Stimulated activated CD8-positive, alpha-beta memory T cell treated with anti-CD3 and anti-CD28 coated beads, Interleukin-7, amount 100 ng/mL, for 1 hour (primary cell): ENCODE data around the gene CD83.

Experiments used
- DNase-seq, 2 donors: peaks; one replicate each; pipeline ENCODE4 v3.0.0-alpha.2; 2020; ENCODE audit warnings: low read depth in 2 of 2

Gene CD83

DNA sequence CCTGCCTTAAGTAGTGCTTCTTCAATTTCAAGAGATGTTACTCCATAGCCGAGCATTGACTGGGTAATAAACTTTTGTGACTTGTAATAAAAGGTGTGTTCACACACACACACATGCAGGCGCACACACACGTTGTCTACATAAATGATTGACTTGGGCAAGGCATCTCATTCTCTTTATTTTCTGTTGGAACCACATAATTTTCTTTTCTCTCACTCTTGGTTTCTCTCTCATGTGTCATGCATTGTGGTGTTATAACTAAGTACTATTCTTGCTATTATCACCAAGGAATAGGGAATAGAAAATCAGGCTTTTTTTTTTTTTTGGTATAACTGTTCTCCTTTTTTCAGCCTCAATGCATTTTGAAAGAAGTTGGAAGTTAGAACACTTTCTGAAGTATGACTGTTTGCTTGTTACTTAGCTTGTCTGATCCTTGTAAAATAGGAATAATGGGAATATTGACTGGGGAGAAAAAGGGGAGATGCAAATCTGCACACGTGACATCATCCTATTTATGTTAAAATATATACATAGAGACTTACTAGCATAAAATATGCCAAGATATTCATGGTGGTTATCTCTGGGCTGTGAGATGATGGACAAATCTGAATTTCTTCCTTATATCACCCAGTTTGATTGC lies 26.1 kb upstream of the CD83 start:
- no peak for DNase-seq

DNA sequence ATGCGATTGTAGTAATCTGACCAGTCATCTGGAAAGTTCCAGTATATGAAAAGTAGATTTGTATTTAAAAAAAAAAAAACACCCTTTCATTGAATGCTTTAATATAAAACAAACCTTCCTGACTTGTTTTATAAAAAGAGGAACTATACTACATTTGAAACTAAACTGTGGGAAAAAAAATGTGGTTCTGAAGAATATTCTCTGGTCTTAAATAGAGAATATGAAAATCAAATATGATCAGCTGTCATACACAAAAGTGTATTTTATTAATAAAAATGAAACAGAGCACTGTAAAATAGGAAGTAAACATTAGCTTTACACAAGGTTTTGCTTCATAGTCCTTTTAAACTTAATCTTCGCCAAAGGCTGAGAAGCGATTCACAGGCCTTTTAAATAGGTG lies 25.3 kb upstream of the CD83 start:
- no peak for DNase-seq

DNA sequence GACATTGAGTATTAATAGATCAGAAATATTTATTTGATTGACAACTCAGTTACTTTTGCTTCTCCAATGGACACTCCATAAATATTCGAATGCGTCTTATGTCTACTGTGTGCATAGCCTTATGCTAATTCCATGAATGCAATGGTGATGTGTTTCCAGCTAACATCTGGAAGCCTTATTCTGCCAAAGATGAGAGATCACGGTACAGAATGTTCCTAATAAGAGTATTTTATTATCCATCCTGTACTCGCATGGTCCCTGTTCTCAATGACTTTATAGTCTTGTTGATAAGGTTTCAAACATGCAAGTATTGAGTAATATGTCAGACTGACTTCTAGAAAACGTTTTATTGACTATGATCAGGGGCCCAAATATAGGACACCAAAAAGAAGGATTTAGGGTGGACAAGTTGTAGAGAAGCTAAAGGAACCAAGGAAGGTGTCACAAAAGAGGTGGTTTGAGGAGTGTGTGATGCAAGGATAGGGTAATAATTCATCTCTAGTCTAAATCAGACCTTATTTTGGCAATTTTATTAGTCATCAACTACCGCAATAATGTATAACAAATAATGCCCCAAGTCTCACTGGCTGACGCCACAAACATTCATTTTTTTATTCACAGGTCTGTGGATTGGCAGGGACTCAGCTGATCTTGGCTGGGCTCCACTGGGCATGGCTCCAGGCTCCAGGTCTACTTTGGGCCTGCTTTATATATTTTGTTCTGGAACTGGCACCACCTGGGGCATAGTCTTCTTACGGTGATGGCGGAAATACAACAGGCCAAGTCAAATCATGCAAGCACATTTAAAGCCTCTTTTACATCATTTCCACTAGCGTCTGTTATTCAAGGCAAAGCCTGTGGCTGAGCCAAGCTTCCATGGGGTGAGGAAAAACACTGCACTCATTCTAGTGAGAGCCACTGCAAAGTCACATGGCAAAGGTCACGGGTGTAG lies 24.5 kb upstream of the CD83 start:
- no peak for DNase-seq

DNA sequence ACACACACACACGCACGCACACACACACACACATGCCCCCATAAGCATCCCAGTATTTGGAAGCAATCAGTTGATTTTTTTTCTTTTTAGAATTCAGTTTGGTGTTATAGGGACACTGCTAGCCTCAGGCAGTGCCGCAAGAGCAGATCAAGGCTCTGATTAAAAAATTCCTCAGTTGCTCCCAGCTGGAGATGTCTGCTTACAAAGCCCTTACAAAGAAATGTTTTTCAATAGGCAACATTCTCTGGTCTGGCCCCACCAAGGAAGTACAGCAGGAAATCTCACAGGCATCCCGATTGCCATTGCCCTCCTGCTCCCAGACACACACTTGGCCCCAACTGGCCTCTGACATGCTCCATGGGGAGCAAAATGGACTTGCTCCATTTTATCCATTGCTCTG lies 22.9 kb upstream of the CD83 start:
- DNase-seq: no peak

DNA sequence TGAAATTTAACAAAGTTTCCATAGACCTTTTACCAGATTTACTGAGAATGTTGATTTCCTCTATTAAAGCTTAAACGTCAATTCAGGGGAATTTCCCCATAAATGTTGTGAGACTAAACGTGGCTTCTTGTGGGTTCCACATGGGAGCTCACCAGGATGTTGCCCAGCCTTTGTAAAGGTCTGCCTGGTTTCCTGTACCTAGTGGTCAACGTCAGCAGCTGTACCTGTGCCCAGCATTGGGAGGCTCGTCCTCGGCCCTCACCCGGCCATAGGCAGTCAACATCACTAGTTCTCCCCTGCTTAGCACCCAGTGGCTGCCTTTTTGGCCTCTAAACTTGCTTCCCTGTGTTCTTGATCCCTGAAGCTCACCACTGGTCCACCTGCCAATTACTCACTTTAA lies 22.1 kb upstream of the CD83 start:
- no peak for DNase-seq

DNA sequence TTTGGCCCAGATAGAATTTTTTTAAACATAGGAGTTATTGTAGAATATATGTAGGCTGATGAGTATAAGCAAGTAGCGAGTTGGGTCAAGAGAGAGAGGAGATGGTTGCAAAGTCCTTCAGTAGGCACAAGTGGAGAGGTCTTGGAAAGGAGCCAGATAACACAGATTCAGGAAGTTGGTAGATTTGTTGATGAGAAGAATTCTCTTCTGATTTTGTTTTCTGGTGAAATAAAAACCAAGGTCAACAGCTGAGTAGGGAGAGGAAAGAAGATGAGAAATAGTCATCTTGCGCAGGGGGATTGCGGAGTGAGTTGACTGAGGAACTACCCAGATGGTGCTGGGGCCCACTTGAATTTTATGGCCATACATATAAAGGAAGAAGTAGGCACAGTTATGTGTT lies 17.4 kb upstream of the CD83 start:
- no peak for DNase-seq

DNA sequence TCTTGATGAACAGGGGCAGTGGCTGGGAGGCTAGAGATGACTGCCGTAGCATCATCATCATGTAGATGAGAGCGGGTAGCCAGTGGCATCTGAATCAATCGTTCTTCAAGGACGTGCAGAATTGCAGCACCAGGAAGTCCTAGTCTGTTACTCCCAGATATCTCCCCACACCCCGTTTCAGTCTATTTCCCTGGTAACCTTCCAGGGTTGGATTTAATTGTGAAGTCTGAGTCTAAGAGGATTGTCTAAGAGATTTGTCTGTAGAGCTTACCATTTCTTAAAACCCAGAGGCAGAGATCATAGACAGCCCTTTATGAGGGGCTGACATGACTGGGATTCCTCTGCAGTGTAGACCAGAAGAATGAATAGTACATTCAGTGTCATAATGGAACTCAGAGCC lies 16.6 kb upstream of the CD83 start:
- DNase-seq: no peak

DNA sequence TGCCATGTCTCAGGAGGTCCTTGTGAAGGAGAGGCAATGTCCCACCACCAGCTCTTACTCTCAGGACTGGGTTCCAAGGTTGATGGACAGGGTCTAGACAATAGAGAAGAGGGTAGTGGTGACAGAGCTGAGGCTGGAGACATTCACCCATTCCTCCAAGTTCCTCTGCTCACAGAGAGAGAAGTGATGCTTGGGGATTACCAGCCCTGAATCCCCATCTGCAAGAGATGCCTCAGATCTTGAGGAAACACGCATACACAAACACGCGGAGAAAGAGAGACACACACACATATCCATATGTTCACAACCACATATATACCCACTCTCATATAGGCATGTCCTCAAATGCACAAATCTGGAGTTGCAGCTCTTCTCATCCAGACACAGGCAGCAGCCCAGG lies 15.2 kb upstream of the CD83 start:
- no peak for DNase-seq

DNA sequence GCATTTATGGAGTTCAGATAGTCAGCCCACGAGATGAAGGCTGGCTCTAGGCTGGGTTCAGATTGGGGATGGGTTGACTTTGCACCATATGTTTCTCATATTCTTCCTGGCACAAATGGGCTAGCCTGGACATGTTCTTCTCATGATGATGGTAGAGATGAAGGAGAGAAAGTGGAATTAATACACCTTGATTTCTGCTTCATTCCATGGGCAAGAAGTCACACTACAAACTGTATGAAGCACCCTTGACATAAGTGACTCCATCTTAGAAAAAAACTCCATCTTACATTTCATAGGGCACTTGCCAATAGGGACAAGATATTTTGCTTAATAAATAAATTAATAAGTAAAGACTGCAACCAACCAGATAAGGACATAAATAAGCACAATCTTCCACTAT lies 12.0 kb upstream of the CD83 start:
- no peak for DNase-seq

DNA sequence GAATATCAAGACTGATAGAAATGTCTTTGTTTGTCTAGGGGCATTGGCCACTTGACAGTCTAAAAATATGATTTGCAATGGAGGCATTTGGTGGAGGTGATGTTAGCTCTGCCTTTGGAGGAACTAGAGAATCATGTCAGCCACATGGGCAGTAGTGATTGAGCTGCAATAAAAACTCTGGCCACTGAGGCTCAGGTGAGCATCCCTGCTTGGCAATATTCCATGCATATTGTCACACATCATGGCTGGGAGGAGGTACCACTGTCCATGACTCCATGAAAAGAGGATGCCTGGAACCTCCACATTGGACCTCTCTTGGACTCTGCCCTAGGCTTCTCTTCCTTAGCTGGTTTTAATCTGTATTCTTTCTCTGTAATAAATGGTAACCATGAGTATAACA lies 10.6 kb upstream of the CD83 start:
- no peak for DNase-seq

DNA sequence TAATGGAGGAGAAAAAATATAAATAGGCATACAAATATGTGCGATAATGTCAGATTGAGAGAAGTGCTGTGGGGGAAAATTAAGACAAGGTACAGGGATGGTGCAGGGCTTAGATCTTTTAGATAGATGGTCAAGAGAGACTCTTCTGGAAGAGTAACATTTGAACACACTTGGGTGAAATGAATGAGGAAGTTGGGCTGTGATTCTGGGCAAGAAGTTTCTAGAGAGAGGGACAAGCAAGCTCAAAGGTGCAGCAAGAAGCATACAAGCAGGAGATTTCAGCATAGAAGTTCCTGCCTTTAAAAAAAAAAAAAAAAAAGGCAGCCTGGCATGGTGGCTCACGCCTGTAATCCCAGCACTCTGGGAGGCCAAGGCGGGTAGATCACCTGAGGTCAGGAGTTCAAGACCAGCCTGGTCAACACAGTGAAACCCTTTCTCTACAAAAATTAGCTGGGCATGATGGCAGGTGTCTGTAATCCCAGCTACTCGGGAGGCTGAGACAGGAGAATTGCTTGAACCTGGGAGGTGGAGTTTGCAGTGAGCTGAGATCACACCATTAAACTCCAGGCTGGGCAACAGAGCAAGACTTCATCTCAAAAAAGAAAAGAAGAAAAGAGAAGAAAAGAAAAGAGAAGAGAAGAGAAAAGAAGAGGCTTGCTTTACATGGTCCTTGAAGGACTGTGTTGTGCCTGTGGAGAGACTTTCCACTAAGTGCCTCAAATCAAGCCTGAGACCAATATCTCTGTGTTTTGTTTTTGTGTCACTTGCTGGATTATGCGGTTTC lies 9.7 kb upstream of the CD83 start:
- DNase-seq: no peak

DNA sequence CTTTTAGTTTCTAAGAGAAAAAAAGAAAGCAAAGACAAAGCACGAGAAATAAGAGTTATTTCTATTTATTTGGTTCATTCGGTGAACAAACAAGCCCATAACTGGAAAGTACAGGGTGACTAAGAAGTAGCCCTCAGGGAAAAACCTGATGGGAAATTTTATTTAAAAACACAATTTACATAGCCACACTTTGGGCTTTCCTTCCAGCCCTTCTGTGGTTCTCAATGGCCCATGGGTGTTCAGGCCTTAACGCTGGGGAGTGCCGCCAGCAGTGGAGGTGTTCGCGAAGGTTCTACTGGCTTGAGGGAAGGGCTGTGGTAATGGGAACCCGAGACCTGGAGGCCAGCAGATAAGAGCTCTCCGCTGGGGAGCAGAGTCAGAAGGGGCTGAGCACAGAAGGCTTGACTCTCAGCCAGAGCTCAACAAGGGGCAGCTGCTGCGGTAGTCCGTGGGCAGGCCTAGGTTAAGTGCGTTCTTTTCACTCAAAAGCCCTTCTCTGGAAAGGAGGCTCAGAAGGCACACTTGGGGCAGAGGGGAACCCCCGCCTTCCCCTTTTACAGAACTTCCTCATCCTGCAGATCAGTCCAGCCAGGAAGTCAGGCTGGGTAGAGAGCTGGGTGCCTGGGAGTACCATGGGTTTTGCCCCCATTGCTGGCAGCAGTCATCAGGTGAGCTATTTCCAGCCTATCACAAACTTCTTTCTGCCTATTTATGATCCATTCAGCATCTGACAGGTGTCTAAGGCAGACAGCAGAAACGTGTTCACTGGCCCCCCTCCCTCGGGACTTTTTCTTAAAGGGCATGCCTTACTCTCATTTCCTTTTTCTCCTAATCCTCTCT lies 8.8 kb upstream of the CD83 start:
- no peak for DNase-seq

DNA sequence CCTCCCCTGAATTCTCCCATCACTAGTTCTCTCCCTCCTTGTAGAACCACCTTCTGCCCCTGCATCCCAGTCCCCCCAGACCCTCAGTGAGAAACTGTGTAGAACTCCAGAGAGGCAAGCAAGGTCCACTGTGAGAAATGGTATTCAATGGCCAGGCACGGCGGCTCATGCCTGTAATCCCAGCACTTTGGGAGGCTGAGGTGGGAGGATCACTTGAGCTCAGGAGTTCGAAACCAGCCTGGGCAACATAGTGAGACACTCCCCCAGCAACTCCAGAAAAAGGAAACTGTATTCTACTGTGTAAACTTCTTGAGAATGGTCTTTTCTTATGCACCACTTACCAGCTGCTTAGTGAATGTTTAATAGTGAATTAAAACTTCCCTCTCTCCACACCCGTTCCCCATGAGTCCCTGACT lies 8.2 kb upstream of the CD83 start:
- no peak for DNase-seq

DNA sequence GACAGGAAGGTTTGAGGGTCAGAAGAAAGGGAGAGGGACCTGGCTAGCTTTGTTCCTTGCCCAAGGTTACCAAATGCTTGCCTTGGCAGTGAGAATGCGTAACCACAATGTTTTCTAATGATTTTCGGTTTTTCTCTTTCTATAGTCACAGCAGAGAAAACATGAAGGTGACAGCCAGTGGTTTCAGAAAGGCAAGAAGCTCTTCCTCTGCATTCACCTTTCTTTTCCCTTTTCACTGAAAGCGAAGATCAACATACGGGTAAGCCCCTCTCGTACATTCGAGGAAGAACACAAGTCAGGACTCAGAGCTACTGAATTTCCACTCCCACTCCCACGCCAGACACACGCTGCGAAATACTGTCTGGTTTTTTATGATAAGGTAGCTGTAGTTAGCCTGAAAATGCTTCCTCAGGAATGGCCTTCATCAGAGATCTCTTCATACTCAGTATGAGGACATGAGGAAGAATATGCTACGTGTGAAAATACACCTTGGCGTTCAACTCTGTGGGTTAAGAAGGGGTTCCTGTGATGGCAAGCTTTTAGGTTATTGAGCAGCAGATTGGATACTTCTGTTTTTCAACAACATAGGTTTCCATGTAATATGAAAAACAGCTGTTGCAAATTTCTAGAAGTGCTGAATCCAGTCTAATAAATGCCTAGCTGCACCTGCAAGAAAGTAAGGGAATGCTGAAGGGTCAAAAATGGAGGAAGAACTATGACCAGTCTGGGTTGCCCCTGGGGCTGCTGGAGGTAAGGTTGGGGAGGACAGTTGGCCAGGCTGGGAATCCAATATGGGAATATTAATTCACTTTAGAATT lies 7.4 kb upstream of the CD83 start:
- DNase-seq: no peak

DNA sequence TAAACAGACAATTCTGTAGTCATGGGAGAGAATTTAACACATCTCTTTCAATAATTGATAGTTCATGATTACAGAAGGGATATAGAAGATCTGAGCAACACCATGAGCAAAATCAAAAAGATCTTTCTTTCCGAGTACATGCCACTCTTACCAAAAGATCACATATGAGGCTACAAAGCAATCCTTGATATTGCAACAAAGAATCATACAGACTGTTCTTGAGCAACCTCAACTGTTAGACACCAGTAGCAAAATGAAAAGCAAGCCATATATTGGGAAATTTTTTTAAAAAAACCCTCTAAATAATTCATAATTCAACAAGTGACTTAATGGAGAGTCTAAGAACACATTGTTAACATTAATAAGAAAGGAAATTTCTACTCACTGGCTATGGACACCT lies 3.6 kb upstream of the CD83 start:
- DNase-seq: no peak

DNA sequence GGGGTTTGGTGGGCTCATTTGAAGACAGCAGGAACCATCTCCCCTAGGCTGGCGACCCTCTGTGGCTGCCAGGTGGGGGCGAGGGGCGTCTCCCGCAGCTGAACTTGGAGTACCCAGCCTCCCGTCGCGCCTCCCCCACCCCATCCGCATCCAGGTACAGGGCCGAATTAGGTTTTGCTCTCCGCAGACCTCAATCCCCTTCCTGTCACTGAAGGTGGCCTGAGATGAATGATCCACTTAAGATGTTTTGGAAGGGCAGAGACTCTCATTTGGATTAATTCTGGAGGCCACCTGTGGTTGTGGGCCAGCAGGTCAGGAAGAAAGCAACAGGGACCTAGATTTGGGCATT lies 493 bp downstream of the CD83 start:
- no peak for DNase-seq

DNA sequence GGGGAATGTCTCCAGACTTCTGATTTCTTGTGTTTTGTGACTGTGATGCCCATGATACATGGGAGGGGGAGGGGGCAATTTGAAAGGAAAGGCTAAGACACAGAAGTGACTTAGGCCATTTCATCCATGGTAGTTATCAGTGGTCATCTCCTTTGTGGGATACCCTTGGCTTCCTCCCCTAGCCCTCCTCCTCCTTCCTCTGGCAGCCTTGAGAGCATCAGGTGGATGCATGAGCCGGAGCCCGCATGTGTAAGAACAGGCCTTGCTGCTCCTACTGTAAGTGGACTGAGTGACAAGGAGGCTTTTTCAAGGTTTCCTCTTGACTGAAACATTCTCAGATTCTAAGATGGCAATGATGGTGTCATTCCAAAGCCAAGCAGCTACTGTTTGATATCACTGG lies 874 bp downstream of the CD83 start:
- DNase-seq: no peak

DNA sequence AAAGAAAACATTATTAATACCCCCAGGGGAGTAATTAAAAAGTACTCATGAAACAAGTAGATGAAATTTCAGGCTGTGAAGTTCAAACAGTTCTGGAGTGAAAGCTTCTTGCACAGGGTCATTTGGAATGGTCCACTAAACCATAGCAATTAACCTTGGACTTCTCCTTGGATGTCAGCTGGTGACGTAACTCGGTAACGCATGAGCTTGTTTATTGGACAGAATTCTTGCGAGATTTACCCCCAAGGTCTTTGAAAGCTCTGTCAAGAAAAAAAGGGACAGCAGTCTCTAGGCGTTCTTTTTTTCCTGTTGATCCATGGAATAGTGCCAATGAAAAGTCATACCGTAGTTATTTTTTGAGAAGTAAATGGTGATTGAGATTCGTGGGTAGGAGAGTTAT lies 2.2 kb downstream of the CD83 start:
- DNase-seq: no peak

DNA sequence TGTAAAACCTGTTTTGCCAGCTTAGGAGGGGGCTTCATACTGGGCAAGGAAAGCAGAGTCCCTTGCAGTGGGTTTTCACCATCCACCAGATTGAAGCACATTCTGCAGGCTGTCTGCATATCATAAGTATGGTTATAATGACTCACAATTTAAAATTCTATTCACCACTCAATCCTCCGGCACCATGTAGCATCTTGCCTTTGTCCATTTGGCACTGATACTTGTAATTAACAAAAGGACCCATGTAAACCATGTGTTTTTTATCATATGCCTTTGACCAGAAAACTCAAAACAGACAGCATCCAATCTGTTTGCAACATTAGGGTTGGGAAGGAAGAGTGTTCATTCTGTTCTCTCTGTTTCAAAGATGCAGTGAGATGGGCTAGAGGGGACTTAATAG lies 3.0 kb downstream of the CD83 start:
- no peak for DNase-seq

DNA sequence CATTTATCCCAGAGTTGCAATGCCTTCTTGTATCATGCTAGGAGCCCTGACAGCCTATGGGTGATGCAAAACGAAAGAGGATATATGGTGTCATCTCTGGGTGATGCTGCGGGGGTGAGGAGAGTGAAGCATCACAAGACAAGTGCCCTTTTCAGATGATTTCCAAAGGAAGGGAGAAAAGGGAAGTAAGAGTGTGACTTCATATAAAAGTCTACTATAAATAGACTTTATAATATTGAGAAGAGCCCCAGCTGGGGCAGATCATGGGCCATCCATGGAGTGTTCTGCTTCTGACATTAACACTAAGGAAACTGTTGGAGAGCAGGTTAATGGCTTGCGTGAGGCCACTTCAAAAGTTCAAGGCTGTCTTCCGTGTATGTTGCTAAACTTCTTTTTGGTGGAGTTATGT lies 4.4 kb downstream of the CD83 start:
- DNase-seq: no peak
